OCI-LY7 (cell line): Measurements from ENCODE around the gene ENDOG. TPM values are rescaled to one million over a fixed set of nuclear protein-coding genes. Genes with fewer than 3 reads are reported as not detected.

ENCODE experiments used
- BruUV-seq: library from RNA; stranded (reverse); fragments of 400-500 nt; replicated peaks from 2 replicates; lab custom pipeline; 2021; lab: Mats Ljungman, UMichigan
- CTCF ChIA-PET: fragments of 300-600 bp; sonication (Branson Sonifier 250); formaldehyde crosslinking; loops from one replicate; lab custom pipeline; 2022; ENCODE audit warnings: antibody characterized with exemption; ENCODE audit not compliant: unreplicated experiment; lab: Charles Lee
- POLR2A ChIA-PET: fragments of 300-600 bp; sonication (Branson Sonifier 250); formaldehyde crosslinking; loops from one replicate; lab custom pipeline; 2022; ENCODE audit warnings: antibody characterized with exemption; lab: Charles Lee
- DNase-seq: peaks from one replicate; pipeline ENCODE4 v3.0.0-alpha.2; 2015; ENCODE audit warnings: low spot score
- H2AFZ ChIP-seq: fragments of 200-600 bp; sonication (generic), shearing (Covaris generic); 2 replicates; pipeline ENCODE4 v1.6.1; 2014; ENCODE audit warnings: mild to moderate bottlenecking, antibody characterized with exemption, low read length, moderate library complexity
- H3K27ac ChIP-seq: fragments of 200-600 bp; sonication (generic); 2 replicates; pipeline ENCODE4 v1.5.1; 2014; ENCODE audit warnings: mixed run types, low read depth, mild to moderate bottlenecking, moderate library complexity, low read length, inconsistent platforms; ENCODE audit not compliant: poor library complexity, severe bottlenecking
- H3K36me3 ChIP-seq: fragments of 200-600 bp; sonication (generic); 2 replicates; pipeline ENCODE4 v1.6.1; 2014; ENCODE audit warnings: mild to moderate bottlenecking, antibody characterized with exemption, low read length, moderate library complexity, mixed read lengths; ENCODE audit not compliant: insufficient read depth
- H3K4me1 ChIP-seq: fragments of 200-600 bp; sonication (generic); 2 replicates; pipeline ENCODE4 v1.5.1; 2014; ENCODE audit warnings: mild to moderate bottlenecking, low read length; ENCODE audit not compliant: insufficient read depth, poor library complexity, severe bottlenecking
- H3K4me2 ChIP-seq: fragments of 200-600 bp; sonication (generic); 2 replicates; pipeline ENCODE4 v1.6.1; 2014; ENCODE audit warnings: mild to moderate bottlenecking, low read length
- H3K4me3 ChIP-seq: fragments of 200-600 bp; sonication (generic); 2 replicates; pipeline ENCODE4 v1.5.1; 2014; ENCODE audit warnings: mild to moderate bottlenecking, low read depth, low read length; ENCODE audit not compliant: poor library complexity, severe bottlenecking
- H3K79me2 ChIP-seq: fragments of 200-600 bp; sonication (generic); 2 replicates; pipeline ENCODE4 v1.6.1; 2016; ENCODE audit warnings: low read depth, mild to moderate bottlenecking, low read length, moderate library complexity, mixed read lengths; ENCODE audit not compliant: insufficient read depth
- H3K9me2 ChIP-seq: fragments of 200-600 bp; sonication (generic); 2 replicates; pipeline ENCODE4 v1.6.1; 2016; ENCODE audit warnings: mild to moderate bottlenecking, low read length, mixed read lengths; ENCODE audit not compliant: insufficient read depth
- H3K9me3 ChIP-seq: fragments of 200-600 bp; sonication (generic); 2 replicates; pipeline ENCODE4 v1.6.1; 2014; ENCODE audit warnings: mild to moderate bottlenecking, mixed run types, low read length, mixed read lengths
- H4K20me1 ChIP-seq: fragments of 200-600 bp; sonication (generic); 2 replicates; pipeline ENCODE4 v1.6.1; 2014; ENCODE audit warnings: mild to moderate bottlenecking, antibody characterized with exemption, low read length, moderate library complexity, mixed read lengths; ENCODE audit not compliant: insufficient read depth
- EZH2phosphoT487 ChIP-seq: fragments of 200-600 bp; sonication (generic); IDR thresholded peaks from 2 replicates; pipeline ENCODE4 v1.6.1; 2018; ENCODE audit warnings: low read depth, borderline replicate concordance, mild to moderate bottlenecking, mixed run types, antibody characterized with exemption, low read length, moderate library complexity, mixed read lengths
- intact Hi-C: fragments of 100-400 bp; cut with micrococcal nuclease; formaldehyde crosslinking; loops from one replicate; pipeline ENCODE4 v1.10.0; 2022; ENCODE audit not compliant: unreplicated experiment
- total RNA-seq, 2 experiments: library from RNA; depleted of rRNA in 1 of 2; stranded (reverse); fragments of >200 nt in 1 of 2; shearing (Covaris generic) in 1 of 2; gene quantifications; 2 replicates each; pipeline ENCODE4 v1.2.3, GENCODE V29; 2014 to 2022
- TF ChIP-seq, protein P1 (sequence below): fragments of 200-600 bp; sonication (generic); conservative IDR thresholded peaks from 2 replicates; pipeline ENCODE4 v1.5.1; 2014; ENCODE audit warnings: mild to moderate bottlenecking, antibody characterized with exemption, low read length, moderate library complexity, mixed read lengths

Gene ENDOG
- total RNA-seq, 2 experiments from 2014 or later, result 29.4 to 35.2 TPM

DNA sequence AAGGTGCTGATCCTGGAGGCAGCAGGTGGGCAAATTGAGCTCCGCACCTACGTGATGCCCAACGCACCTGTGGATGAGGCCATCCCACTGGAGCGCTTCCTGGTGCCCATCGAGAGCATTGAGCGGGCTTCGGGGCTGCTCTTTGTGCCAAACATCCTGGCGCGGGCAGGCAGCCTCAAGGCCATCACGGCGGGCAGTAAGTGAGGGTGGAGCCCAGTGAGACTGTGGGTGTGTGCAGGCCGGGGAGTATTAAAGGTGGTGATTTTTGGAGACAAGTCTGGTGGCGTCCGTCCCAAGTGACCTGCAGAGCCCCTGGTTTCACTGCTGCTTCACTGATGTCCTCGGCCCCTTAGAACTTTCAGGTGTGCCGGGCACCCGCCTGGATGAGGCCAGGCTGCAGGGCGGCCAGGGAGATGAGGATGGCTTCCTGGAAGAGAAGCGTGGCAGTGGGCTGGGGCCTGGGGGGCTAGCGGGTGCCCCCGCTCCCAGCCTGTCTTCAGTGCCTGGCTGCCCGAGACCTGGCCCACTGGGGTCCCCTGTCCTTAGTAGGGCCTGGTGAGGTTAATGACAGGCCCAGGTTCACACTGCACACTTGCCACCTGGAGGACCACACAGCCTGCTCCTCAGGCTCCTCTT is 4.2 kb downstream of the ENDOG start:
- H4K20me1 ChIP-seq, result 0 out of 2 replicates have a peak, but pooled peaks cover 4% of the 10 kb centered on the region
- POLR2A ChIA-PET, result no interaction called here
- CTCF ChIA-PET, result no interaction called here
- no peak overlapping the region for H3K4me2 ChIP-seq
- no peak overlapping the region for H2AFZ ChIP-seq
- no peak for DNase-seq
- no TSS peak for BruUV-seq
- H3K79me2 ChIP-seq, result peaks cover 5% of the 10 kb centered on the region; the same call in 1 of the 2 replicates
- H3K36me3 ChIP-seq, result peaks cover 74% of the 10 kb centered on the region
- intact Hi-C loops, result no loop called here
- H3K9me2 ChIP-seq, result no peaks in the 10 kb centered on the region
- no peak overlapping the region for H3K4me3 ChIP-seq
- peaks cover 22% of the 10 kb centered on the region for H3K4me1 ChIP-seq
- no peak overlapping the region for H3K27ac ChIP-seq
- TF ChIP-seq EZH2phosphoT487, result no peak
- TF ChIP-seq, protein P1, sequence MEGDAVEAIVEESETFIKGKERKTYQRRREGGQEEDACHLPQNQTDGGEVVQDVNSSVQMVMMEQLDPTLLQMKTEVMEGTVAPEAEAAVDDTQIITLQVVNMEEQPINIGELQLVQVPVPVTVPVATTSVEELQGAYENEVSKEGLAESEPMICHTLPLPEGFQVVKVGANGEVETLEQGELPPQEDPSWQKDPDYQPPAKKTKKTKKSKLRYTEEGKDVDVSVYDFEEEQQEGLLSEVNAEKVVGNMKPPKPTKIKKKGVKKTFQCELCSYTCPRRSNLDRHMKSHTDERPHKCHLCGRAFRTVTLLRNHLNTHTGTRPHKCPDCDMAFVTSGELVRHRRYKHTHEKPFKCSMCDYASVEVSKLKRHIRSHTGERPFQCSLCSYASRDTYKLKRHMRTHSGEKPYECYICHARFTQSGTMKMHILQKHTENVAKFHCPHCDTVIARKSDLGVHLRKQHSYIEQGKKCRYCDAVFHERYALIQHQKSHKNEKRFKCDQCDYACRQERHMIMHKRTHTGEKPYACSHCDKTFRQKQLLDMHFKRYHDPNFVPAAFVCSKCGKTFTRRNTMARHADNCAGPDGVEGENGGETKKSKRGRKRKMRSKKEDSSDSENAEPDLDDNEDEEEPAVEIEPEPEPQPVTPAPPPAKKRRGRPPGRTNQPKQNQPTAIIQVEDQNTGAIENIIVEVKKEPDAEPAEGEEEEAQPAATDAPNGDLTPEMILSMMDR, result no peak
- no peaks in the 10 kb centered on the region for H3K9me3 ChIP-seq

DNA sequence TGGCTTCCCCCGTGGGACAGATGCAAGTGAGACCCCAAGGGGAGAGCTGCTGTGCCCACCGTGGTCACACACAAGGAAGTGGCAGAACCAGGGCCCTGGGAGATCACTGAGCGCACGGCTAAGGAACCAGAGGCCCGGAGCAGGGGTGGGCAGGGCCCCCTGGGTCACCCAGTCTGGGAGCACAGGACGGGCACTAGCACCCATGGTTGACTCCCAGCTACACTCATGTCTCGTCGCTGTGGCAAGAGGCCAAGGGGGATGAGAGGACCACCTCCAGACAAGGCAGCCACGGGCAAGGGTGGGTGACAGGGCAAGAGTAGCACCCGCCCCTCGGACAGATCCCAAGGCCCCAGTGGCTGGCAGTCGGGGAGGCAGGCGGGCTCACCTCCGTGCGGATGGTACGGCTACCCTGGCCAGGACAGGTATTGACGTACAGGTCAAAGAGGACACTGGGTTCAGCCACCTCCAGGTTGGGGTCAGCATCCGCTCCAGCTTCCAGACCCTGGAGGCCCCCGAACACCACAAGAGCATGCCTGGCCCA is 5.1 kb downstream of the ENDOG start:
- H3K36me3 ChIP-seq, result peaks cover 80% of the 10 kb centered on the region
- ChIA-PET CTCF (no interaction called here), POLR2A (no interaction called here)
- no peak for DNase-seq
- no TSS peak for BruUV-seq
- peaks cover 12% of the 10 kb centered on the region; the same call in 1 of the 2 replicates for H3K79me2 ChIP-seq
- H3K27ac ChIP-seq, result no peak overlapping the region
- H4K20me1 ChIP-seq, result 0 out of 2 replicates have a peak, but pooled peaks cover 4% of the 10 kb centered on the region
- peaks cover 20% of the 10 kb centered on the region for H3K4me1 ChIP-seq
- H2AFZ ChIP-seq, result no peak overlapping the region
- TF ChIP-seq, protein P1, result no peak
- TF ChIP-seq EZH2phosphoT487, result no peak
- intact Hi-C loops, result no loop called here
- H3K4me2 ChIP-seq, result no peak overlapping the region
- H3K9me3 ChIP-seq, result no peaks in the 10 kb centered on the region
- no peaks in the 10 kb centered on the region for H3K9me2 ChIP-seq
- no peak overlapping the region for H3K4me3 ChIP-seq

DNA sequence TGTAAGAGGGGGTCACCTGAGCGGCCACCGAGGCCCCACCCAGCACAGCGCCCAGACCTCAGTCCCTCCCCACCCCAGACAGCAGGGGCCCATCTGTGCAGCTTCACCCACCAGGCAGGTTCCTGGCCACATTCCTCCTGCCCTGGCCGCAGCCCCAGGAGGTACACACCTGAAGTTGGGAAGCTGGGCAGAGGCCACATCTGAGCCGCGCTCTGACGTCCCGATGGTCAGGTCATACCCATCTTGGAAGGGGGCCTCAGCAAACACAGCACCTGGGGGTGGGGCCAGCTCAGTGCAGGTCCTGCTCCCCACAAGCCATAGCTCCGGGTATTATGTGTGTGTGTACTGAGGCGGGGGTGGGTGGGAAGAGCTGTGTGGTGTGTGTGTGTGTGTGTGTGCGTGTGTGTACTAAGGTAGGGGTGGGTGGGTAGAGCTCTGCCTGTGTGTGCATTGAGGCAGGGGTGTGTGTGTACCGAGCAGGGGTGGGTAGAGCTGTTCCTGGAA is 5.7 kb downstream of the ENDOG start:
- H3K9me3 ChIP-seq, result no peaks in the 10 kb centered on the region
- no peak overlapping the region for H3K4me2 ChIP-seq
- TF ChIP-seq EZH2phosphoT487, result no peak
- TF ChIP-seq, protein P1, result no peak
- no peak for DNase-seq
- intact Hi-C loops, result no loop called here
- ChIA-PET CTCF (no interaction called here), POLR2A (no interaction called here)
- H3K27ac ChIP-seq, result no peak overlapping the region
- H3K9me2 ChIP-seq, result no peaks in the 10 kb centered on the region
- H2AFZ ChIP-seq, result no peak overlapping the region
- BruUV-seq, result no TSS peak
- H3K79me2 ChIP-seq, result peaks cover 17% of the 10 kb centered on the region; the same call in 1 of the 2 replicates
- H3K36me3 ChIP-seq, result peaks cover 80% of the 10 kb centered on the region
- H4K20me1 ChIP-seq, result 0 out of 2 replicates have a peak, but pooled peaks cover 4% of the 10 kb centered on the region
- H3K4me1 ChIP-seq, result peaks cover 24% of the 10 kb centered on the region
- H3K4me3 ChIP-seq, result no peak overlapping the region
